Testis (tissue), 2 donors: ENCODE measurements around the gene ZFP2.

Experiments used
- CTCF ChIP-seq, 3 experiments: fragments of 450-650 bp in 2 of 3; fragments of 200-600 bp in 1 of 3; sonication (generic) in 1 of 3; IDR thresholded peaks; one replicate each; pipeline ENCODE4 v1.5.1; 2016 to 2019; ENCODE audit warnings: antibody characterized with exemption in 3 of 3, mild to moderate bottlenecking in 2 of 3, moderate library complexity in 1 of 3
- POLR2A ChIP-seq: fragments of 450-650 bp; IDR thresholded peaks from one replicate; pipeline ENCODE4 v1.6.1; 2017; ENCODE audit warnings: antibody characterized with exemption, mild to moderate bottlenecking, moderate library complexity

- TF ChIP-seq CTCF (IDR thresholded peaks at IDR 0.05), result no peak
- TF ChIP-seq POLR2A, result no peak
Measured at GRCh38 chr5:178965465-178966055, 69.8 kb downstream of the ZFP2 start.
